GM04504 (cell line): ENCODE measurements around the gene SLC6A1.
"Not testable (repeated sequence)": the region's sequence is repeated elsewhere in the genome, so short reads cannot be mapped to it uniquely, and the experiment has no call there.

ENCODE experiments used
- DNase-seq: peaks from one replicate; pipeline ENCODE4 v3.0.0-alpha.2; 2012; ENCODE audit warnings: low read depth

The SLC6A1 gene

GRCh38 chr3:11059799-11060115 is 67.2 kb downstream of the SLC6A1 start:
- DNase-seq, result no peak

GRCh38 chr3:11060500-11061251 is 68.1 kb downstream of the SLC6A1 start:
- DNase-seq, result peak; percentile 35

GRCh38 chr3:11061268-11061871 is 68.8 kb downstream of the SLC6A1 start:
- not testable (repeated sequence) for DNase-seq

- no peak for DNase-seq
Observed at GRCh38 chr3:11062704-11063103, 70.2 kb downstream of the SLC6A1 start.

GRCh38 chr3:11071096-11071755 is 78.7 kb downstream of the SLC6A1 start:
- DNase-seq, result no peak

GRCh38 chr3:11072631-11073030 is 80.1 kb downstream of the SLC6A1 start:
- DNase-seq, result no peak

GRCh38 chr3:11074011-11074410 is 81.5 kb downstream of the SLC6A1 start:
- DNase-seq, result no peak

- no peak for DNase-seq
Observed at GRCh38 chr3:11074451-11074850, 81.9 kb downstream of the SLC6A1 start.

- not testable (repeated sequence) for DNase-seq
Observed at GRCh38 chr3:11075122-11075521, 82.6 kb downstream of the SLC6A1 start.

GRCh38 chr3:11076711-11077110 is 84.2 kb downstream of the SLC6A1 start:
- no peak for DNase-seq

GRCh38 chr3:11077466-11077865 is 84.9 kb downstream of the SLC6A1 start:
- peak; percentile 48 for DNase-seq

- DNase-seq, result no peak
Observed at GRCh38 chr3:11078826-11079515, 86.4 kb downstream of the SLC6A1 start.

GRCh38 chr3:11080492-11080891 is 87.9 kb downstream of the SLC6A1 start:
- no peak for DNase-seq

GRCh38 chr3:11084098-11084497 is 91.5 kb downstream of the SLC6A1 start:
- DNase-seq, result no peak

- no peak for DNase-seq
Observed at GRCh38 chr3:11084677-11085076, 92.1 kb downstream of the SLC6A1 start.

GRCh38 chr3:11085093-11085840 is 92.7 kb downstream of the SLC6A1 start:
- no peak for DNase-seq

- no peak for DNase-seq
Observed at GRCh38 chr3:11086856-11087255, 94.3 kb downstream of the SLC6A1 start.

- no peak for DNase-seq
Observed at GRCh38 chr3:11088066-11088465, 95.5 kb downstream of the SLC6A1 start.

GRCh38 chr3:11088831-11089230 is 96.3 kb downstream of the SLC6A1 start:
- DNase-seq, result no peak
